Activated CD8-positive, alpha-beta memory T cell treated with anti-CD3 and anti-CD28 coated beads for 1 hour (primary cell): Measurements from ENCODE around the gene ARHGAP33.
"Not testable (repeated sequence)": the region's sequence is repeated elsewhere in the genome, so short reads cannot be mapped to it uniquely, and the experiment has no call there.

Source experiments
- DNase-seq, 2 donors: peaks; one replicate each; pipeline ENCODE4 v3.0.0-alpha.2; 2020; ENCODE audit warnings: low read depth in 1 of 2; ENCODE audit errors: extremely low read depth in 1 of 2

ARHGAP33 gene

GRCh38 chr19:35790981-35791813 is 15.8 kb downstream of the ARHGAP33 start:
- no peak for DNase-seq

DNA sequence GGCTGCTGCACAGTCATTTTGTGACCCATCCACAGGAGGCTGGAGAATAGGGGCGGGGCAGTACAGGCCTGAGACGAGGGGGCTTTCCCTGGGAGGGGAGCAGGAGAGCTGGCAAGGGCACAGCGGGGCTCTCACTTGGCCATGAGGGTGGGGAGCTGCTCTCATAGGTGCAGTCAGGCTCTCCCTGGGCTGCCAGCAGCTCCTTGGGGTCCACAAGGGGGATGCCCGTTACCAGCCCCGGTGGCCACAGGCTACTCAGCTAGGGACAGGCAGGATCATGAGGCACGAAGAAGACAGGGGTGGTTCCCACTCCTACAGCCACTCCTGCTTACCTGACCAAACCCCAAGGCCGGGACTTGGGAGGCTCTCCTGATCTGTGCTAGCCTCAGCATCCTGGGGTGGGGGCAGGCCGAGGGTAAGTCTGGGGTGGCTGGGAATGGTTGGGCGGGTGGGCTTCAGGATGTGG is 16.5 kb downstream of the ARHGAP33 start:
- no peak for DNase-seq

DNA sequence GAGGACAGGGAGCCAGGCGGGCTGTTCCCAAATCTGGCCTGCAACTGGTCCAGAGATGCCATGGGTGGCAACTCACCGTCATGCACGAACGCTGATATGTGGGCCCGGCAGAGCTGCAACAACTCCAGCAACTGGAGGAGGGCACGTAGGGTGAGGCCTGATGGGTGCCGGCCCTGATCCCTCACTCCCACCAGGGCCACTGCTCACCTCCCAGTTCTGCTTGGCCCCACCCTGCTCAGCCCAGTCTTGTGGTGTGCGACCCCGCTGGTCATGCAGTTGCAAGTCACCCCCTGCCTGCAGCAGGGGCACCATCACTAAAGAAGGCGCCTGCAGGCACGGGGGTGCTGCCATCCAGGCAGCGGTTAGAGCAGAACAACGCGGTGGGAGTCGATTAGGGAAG is 16.9 kb downstream of the ARHGAP33 start:
- DNase-seq, result no peak

DNA sequence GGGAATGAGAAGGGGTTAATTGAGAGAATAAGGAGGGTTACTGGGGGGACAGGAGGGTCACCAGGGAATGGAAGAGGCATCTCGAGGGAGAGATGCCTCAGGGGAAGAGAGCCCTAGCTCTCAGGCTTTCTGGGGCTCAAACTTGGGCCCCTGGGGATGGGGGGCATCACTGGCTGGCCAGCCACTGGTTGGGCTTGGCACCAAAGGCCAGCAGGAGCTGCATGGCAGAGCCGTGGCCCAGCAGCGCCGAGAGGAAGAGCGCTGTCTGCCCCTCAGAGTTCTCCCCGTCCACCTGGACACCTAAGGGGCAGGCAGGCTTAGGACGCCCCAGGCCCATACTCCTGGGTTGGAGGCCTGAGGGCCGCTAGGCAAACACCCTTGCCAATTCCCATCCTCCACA is 17.5 kb downstream of the ARHGAP33 start:
- no peak for DNase-seq

DNA sequence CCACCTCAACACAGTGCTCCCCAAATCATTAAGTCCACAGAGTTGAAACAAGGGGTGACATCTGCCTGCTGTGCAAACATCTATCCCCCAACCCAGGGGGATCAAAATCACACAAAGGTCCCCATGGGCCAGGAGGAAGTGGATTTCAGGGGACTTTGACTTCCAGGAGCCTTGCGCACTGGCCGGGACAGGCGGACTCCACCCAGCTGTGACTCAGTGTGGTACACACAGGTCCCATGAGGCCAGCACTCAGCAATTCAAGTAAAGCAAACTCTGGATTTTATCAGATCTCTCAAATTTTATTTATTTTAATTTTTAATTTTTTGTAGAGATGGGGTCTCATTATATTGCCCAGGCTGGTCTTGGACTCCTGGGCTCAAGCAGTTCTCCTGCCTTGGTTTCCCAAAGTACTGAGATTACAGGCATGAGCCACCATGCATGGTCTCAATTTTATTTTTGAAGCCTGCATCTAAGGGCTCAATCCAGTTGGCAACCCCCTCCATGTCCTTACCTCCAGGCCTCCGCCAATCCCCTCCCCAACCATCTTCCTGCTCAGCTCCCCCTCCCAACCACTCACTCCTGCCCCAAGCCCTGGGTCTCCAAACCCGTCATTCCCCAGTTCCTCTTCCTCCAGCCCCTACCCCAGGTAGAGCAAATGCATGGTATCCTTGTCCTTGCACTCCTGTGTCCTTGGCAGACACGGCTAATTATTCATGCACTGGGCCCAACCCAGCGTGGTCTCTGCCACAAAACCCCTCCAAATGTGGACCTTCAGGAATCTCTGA is 18.2 kb downstream of the ARHGAP33 start:
- no peak for DNase-seq

- not testable (repeated sequence) for DNase-seq
Observed at GRCh38 chr19:35795564-35795963, 20.2 kb downstream of the ARHGAP33 start.

- DNase-seq, result no peak
Observed at GRCh38 chr19:35796645-35797542, 21.5 kb downstream of the ARHGAP33 start.

GRCh38 chr19:35797663-35798062 is 22.3 kb downstream of the ARHGAP33 start:
- no peak for DNase-seq

DNA sequence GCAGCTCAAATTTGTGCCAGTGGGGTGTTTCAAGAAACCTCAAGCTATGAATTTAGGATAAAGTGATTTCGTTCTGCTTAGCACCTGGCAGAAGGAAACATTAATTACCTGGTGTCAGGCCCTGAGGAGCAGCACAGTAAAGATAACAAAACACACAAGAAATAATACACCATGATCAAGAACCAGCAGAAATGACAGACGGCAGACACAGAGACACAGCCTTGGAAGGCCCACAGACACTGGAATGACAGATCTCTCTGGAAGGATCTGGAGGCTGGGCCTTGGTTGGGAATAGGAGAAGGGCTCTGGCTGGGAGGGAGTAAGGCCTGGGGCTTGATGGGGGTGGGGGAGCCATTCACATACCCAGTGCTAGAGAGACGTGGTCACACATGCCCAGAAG is 26.5 kb downstream of the ARHGAP33 start:
- DNase-seq, result no peak

GRCh38 chr19:35805526-35806102 is 30.2 kb downstream of the ARHGAP33 start:
- no peak for DNase-seq

DNA sequence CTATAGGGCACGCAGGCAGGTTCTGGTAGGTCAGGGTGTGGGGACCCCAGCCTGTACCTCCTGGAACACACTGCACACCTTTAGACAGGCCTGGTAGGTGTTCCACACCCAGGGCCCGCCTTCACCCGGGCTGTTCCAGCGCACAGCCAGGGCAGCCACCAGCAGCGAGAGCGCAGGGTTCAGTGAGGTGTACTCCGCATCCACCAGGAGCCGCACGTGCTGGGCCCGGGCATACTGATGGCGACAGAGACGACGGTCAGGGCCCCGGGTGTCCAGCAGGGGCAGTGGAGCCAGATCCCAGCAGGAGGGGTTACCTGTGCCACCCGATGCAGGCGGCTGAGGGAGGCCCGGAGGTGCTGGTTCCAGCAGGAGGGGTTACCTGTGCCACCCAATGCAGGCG is 31.2 kb downstream of the ARHGAP33 start:
- DNase-seq, result no peak

DNA sequence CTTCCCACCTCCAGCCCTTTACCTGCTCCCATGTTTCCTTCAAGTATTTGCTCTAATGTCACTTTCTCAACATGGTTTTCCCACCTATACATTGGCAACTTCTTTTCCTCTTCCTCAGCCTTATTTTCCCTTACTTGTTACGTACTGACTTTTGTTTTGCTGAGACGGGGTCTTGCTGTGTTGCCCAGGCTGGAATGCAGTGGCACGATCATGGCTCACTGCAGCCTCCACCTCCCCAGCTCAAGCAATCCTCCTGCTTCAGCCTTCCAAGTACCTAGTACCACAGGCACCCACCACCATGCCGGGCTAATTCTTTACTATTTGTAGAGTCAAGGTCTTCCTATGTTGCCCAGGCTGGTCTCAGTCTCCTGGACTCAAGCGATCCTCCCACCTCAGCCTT is 32.3 kb downstream of the ARHGAP33 start:
- DNase-seq, result no peak

DNA sequence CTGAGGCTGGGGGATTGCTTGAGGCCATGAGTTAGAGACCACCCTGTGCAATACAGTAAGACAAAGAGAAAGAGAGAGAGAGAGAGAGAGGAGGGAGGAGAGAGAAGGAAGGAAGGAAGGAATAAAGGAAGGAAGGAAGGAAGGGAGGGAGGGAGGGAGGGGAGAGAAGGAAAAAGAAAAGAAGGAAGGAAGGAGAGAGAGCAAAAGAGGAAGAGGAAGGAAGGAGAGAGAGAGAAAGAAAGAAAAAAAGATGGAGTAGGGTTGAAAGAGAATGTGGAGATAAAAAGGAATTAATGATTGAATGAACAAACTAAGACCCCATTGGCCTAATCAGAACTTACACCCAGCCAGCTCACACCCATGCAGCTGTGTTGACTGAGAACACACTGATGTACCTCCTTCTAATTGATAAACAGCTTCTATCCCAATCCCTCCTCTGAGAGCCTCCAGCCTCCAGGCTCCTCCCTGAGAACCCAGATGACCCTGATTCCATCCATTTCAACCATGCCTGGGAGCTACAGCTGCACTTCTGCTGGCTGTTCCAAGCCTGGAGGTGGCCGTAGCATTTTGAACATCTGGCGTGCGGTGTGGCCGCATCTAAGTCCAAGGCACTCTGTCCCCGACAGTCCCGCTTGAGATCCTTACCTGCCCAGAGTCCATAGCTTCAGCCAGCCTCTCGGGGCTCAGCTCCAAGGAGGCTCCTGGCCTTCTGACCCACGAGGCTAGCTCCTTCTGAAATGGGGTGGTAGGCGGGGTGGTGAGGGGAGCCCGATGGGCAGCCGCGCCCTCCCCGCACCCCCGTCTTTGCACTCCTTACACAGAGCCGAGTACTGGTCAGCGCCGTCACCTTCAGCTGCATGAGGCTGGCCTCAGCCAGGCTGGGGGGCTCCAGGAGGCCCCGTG is 36.2 kb downstream of the ARHGAP33 start:
- DNase-seq, result no peak

DNA sequence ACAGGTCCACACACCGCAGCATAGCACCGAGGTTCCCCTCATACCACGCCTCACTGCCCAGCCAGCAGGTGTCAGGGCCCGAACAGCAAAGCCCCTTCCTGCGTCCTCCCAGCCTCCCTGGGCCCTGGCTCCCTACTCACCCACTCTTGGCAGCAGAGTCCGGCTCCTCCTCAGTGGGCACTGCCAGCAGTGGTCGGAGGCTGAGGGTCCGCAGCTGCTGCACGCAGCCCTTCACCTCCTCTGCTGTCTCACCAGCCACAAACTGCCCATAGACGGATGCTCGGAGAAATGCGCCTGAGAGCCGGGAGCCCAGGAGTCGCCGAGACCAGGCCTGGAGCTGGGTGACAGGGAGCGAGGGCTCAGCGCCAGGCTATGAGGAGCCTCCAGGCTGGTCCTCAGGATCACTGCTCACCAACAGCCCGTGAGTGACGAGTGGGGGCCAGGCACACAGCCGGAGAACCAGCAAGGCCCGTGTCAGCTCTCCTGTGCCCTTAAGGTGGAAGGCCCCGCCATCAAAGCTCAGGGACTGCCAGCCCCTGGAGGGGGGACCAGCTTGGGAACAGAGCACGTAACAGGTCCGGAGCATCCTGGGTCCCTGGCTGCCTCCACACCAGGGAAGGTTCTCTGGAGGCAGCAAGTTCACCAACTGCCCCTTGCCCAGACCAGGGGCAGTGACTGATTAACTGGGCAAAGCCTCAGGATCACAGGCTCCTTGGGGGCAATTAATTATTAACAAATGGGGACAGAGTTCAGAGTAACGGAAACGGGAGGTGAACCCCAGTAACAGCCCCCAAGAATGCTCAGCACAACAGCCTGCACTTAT is 37.1 kb downstream of the ARHGAP33 start, which contains the start of gene PRODH2:
Gene PRODH2, minus strand, starts transcription at position 626 of the 823 bp plus-strand sequence. Its CDS starts 40 bp downstream, at position 586.
- no peak for DNase-seq

DNA sequence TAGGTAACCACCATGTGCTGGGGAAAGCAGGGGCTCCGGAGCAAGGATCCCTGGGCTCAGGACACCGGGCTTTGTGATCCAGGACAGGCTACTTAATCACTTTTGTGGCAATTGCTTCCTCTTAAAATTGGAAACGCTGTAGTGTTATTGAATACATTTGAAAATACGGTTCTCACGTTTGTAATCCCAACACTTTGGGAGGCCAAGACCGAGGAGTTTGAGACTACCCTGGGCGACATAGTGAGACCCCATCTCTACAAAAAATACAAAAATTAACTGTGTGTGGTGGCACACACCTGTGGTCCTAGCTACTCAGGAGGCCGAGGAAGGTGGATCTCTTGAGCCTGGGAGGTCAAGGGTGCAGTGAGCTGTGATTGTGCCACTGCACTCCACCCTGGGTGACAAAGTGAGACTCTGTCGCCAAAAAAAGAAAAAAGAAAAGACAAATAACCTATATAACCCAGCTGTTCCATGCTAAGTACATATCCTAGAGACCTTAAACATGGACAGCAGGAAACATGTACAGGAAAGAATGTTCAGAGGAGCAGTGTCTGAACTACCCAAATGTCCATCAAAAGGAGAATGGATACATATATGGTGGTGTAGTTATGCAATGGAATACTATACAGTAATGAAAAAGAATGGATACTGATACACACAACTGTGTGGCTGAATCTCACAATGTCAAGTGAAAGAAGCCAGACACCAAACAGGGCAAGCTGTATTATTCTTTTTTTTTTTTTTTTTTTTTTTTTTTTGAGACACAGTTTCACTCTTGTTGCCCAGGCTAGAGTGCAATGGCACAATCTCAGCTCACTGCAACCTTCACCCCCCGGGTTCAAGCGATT is 37.9 kb downstream of the ARHGAP33 start:
- no peak for DNase-seq

- DNase-seq, result no peak
Observed at GRCh38 chr19:35816262-35816661, 40.9 kb downstream of the ARHGAP33 start.

- DNase-seq, result no peak
Observed at GRCh38 chr19:35816846-35817245, 41.5 kb downstream of the ARHGAP33 start.

DNA sequence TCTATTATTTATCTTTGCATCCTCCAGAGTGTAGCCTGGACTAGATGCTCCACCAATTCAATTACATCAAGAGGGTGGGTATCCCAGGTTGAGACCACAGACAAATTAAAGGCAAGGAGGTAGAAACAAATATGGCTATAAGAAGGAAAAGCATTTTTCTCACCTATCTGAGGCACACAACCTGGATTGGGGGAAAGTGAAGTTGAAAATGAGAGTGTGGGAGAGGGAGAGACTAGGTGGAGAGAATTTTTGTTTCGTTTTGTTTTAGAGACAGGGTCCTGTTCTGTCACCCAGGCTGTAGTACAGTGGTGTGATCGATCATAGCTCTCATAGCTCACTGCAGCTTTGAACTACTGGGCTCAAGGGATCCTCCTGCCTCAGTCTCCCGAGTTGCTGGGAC is 43.1 kb downstream of the ARHGAP33 start:
- no peak for DNase-seq
